Mucosa of descending colon (tissue), 3 donors: Measurements from ENCODE around the gene COL5A1. TPM values are rescaled to one million over a fixed set of nuclear protein-coding genes. Genes with fewer than 3 reads are reported as not detected.

ENCODE experiments used
- ATAC-seq: fragments of 200-7000 bp; cut with Tn5 transposase; one replicate; pipeline ENCODE4 v1.9.1; 2020; ENCODE audit warnings: mild to moderate bottlenecking, moderate library complexity
- DNase-seq, 3 donors: peaks; one replicate each; pipeline ENCODE4 v3.0.0-alpha.2; 2020
- H3K36me3 ChIP-seq: fragments of 200-600 bp; one replicate; pipeline ENCODE4 v1.8.0; 2021; ENCODE audit warnings: low read depth, mild to moderate bottlenecking
- H3K4me1 ChIP-seq: fragments of 200-600 bp; one replicate; pipeline ENCODE4 v1.8.0; 2021; ENCODE audit warnings: low read depth, mild to moderate bottlenecking
- H3K4me3 ChIP-seq: fragments of 200-600 bp; one replicate; pipeline ENCODE4 v1.8.0; 2021; ENCODE audit warnings: mild to moderate bottlenecking
- H3K9me3 ChIP-seq: fragments of 200-600 bp; one replicate; pipeline ENCODE4 v1.8.0; 2021; ENCODE audit warnings: mild to moderate bottlenecking
- intact Hi-C, 2 donors: fragments of 100-400 bp; cut with DNase I in 1 of 2; cut with micrococcal nuclease in 1 of 2; formaldehyde crosslinking; loops; one replicate each; pipeline versions ENCODE4 v1.11.0 to v1.11.1; 2022; cut with DNase I, micrococcal nuclease
- total RNA-seq, 3 donors: library from RNA; stranded (reverse); fragmentation: NEBNext Ultra II Directional in 2 of 3; extraction: Animal tissue kit (Norgen Biotek cat#: 25700) in 2 of 3; gene quantifications; one replicate each; pipeline versions ENCODE4 v1.2.1 to v1.2.4, GENCODE V29; 2021 to 2023
- TF ChIP-seq, protein P1 (sequence below): fragments of 200-600 bp; IDR thresholded peaks from one replicate; pipeline ENCODE4 v1.8.0; 2022; ENCODE audit warnings: antibody characterized with exemption, mild to moderate bottlenecking
- donor health status: DM: no; HTN: no; CAD: no; lungs with moderate emphysema.
- donor health status: DM: no; HTN: no; CAD: no.
- donor health status: DM: no; HTN: yes; CAD: no.

The COL5A1 gene
- total RNA-seq, 3 donors from 2014 or later, result 8.6 to 62.3 (median 22.2) TPM

DNA sequence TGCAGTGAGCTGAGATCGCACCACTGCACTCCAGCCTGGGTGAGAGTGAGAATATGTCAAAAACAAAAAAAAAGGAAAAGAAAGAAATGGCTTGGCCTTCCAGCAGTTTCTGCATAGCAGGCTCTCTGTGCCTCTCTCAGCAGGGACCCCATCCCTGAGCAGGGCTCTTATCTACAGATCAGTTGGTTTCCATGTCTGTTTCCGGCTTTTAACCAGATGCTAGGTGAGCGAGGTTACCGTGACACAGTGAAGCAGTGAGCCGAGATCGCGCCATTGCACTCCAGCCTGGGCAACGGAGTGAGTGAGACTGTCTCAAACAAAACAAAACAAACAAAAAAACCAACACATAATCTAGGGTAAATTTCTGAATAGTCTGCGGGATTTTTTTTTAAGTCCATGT is 51.4 kb downstream of the COL5A1 start:
- intact Hi-C loops, result no loop called here
- Histone ChIP-seq H3K36me3 (no peaks in the 10 kb centered on the region), H3K4me1 (no peaks in the 10 kb centered on the region), H3K4me3 (no peak overlapping the region), H3K9me3 (no peaks in the 10 kb centered on the region)
- ATAC-seq (no peak), DNase-seq (peak in 1 of 3 donors; percentile 14)
- TF ChIP-seq, protein P1, sequence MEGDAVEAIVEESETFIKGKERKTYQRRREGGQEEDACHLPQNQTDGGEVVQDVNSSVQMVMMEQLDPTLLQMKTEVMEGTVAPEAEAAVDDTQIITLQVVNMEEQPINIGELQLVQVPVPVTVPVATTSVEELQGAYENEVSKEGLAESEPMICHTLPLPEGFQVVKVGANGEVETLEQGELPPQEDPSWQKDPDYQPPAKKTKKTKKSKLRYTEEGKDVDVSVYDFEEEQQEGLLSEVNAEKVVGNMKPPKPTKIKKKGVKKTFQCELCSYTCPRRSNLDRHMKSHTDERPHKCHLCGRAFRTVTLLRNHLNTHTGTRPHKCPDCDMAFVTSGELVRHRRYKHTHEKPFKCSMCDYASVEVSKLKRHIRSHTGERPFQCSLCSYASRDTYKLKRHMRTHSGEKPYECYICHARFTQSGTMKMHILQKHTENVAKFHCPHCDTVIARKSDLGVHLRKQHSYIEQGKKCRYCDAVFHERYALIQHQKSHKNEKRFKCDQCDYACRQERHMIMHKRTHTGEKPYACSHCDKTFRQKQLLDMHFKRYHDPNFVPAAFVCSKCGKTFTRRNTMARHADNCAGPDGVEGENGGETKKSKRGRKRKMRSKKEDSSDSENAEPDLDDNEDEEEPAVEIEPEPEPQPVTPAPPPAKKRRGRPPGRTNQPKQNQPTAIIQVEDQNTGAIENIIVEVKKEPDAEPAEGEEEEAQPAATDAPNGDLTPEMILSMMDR, result no peak

DNA sequence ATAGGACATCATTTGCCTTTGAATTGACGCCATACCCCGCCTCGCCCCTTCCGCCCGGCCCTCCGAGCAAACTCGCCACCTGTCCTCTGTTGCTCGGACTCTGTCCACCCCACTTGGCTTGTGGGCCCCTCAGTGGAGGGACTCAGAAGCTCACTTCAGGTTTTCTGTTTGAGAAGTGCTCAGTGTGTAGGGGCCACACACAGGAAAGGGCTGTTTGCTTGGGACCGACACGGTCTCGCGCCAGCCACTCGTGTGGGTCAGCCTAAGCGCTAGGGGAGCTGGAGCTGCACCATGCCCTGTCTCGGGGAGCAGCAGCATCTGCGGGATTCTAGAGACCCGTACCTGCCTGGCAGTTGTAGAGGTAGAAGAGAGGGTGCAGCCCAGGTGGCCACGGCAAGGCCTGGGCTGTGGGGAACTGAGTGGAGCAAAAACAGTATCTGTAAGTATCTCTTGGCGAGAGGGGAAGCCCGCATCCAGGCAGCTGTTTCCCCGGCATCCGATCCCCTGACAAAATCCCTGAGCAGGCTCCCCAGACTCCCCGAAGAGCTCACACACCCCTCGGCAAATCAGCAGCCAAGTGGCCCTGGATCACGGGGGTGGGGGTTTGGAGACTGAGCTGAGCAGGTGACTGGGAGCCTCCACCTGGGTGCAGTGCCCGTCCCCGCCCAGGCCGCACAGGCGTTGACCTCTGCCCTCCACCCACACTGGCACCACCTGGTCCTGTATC is 52.2 kb downstream of the COL5A1 start:
- intact Hi-C loops, result no loop called here
- no peaks in the 10 kb centered on the region for H3K36me3 ChIP-seq
- TF ChIP-seq, protein P1, result no peak
- H3K4me1 ChIP-seq, result no peaks in the 10 kb centered on the region
- H3K4me3 ChIP-seq, result no peak overlapping the region
- no peak for ATAC-seq
- no peaks in the 10 kb centered on the region for H3K9me3 ChIP-seq
- DNase-seq, result peak in 2 of 3 donors; percentile 8 to 29

DNA sequence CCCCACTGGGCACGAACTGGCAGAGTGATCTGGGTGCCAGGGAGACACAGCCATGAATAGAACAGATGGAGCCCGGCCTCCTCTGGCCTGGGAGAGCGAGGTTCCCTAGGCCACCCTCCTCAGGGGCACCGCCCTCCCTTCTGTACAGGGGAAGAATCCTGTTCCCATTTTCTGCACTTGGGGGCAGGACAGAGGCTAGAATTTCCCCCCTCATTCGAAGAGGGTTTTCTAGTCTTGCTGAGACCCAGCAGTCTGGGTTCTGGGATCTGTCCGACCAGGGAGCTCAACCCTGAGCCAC is 52.7 kb downstream of the COL5A1 start:
- TF ChIP-seq, protein P1, result no peak
- Histone ChIP-seq H3K4me1 (no peaks in the 10 kb centered on the region), H3K4me3 (no peak overlapping the region), H3K9me3 (no peaks in the 10 kb centered on the region), H3K36me3 (no peaks in the 10 kb centered on the region)
- intact Hi-C loops, result no loop called here
- ATAC-seq (no peak), DNase-seq (no peak)

DNA sequence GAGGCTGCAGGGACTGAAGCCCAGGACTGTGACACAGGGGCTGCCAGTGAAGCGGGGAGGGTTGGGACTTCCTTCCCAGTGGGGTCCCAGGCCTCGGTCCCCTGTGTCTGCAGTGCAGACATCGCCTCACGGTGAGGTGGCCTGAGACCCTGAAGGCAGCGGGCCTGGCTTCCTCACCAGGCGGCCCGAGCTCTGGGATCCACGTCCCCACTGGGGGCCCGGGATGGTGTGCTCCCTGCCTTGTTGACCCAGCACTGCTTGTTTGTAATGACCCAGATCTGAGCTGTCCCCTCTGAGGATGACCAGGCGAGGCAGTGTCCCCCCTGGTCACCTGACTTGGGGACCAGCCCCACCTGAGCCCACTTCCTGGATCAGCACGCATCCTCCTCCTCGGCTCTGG is 53.1 kb downstream of the COL5A1 start:
- TF ChIP-seq, protein P1, result no peak

DNA sequence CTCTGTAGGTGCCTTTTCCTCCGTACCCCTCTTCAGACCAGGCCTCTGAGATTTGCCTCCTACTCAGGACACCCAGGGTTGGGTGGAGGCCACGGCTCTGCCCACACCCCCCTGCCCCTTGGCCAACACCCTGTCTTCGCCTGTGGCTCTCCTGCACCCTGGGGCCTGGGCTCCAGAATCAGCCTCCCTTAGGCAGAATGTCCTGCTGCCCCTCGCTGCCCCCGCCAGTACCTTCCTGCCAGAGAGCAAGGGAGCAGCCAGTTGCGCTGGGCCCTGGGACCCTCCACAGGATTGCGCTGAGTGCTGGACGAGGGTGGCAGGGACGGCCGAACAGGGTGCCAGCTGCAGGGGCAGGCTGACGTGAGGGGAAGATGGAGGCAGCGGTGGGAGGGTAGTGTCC is 53.5 kb downstream of the COL5A1 start:
- Histone ChIP-seq H3K4me3 (no peak overlapping the region), H3K4me1 (no peaks in the 10 kb centered on the region), H3K36me3 (no peaks in the 10 kb centered on the region), H3K9me3 (no peaks in the 10 kb centered on the region)
- TF ChIP-seq, protein P1, result no peak
- DNase-seq, result peak in 2 of 3 donors; percentile 16 to 38
- intact Hi-C loops, result loop anchor here in 1 of 2 donors (5.0 kb wide), 1 partner anchor 47 kb away; no protein-coding TSS in a partner anchor
- no peak for ATAC-seq

More for the DNA sequence above, 53.1 kb downstream of the COL5A1 start:
- intact Hi-C loops, result loop anchor here in 1 of 2 donors (5.0 kb wide), 1 partner anchor 48 kb away; no protein-coding TSS in a partner anchor
- Histone ChIP-seq H3K4me1 (no peaks in the 10 kb centered on the region), H3K36me3 (no peaks in the 10 kb centered on the region), H3K4me3 (no peak overlapping the region), H3K9me3 (no peaks in the 10 kb centered on the region)
- ATAC-seq (no peak), DNase-seq (peak in 1 of 3 donors; percentile 24)
